Activated CD4-positive, alpha-beta T cell treated with anti-CD3 and anti-CD28 coated beads for 36 hours (primary cell): ENCODE data around the gene HOOK1. TPM values are rescaled to one million over a fixed set of nuclear protein-coding genes. Genes with fewer than 3 reads are reported as not detected.
"Not testable (repeated sequence)": the region's sequence is repeated elsewhere in the genome, so short reads cannot be mapped to it uniquely, and the experiment has no call there.

Experiments
- ATAC-seq: fragments of 200-7000 bp; cut with Tn5 transposase; one replicate; pipeline ENCODE4 v1.10.0; 2021; ENCODE audit warnings: mild to moderate bottlenecking, moderate library complexity
- CTCF ChIA-PET: fragments of 350-600 bp; sonication (Branson Sonifier 250); formaldehyde crosslinking; loops from one replicate; lab custom pipeline; 2021; ENCODE audit warnings: antibody characterized with exemption; lab: Charles Lee
- POLR2A ChIA-PET: fragments of 350-600 bp; sonication (Branson Sonifier 250); formaldehyde crosslinking; loops from one replicate; lab custom pipeline; 2021; ENCODE audit warnings: antibody characterized with exemption, inconsistent platforms; lab: Charles Lee
- DNase-seq: peaks from one replicate; pipeline ENCODE4 v3.0.0-alpha.2; 2020
- H3K27ac Mint-ChIP-seq: one replicate; pipeline ENCODE4 v1.8.0; 2021; ENCODE audit warnings: mixed read lengths
- H3K27me3 Mint-ChIP-seq: one replicate; pipeline ENCODE4 v1.8.0; 2021; ENCODE audit warnings: mixed read lengths
- H3K36me3 Mint-ChIP-seq: one replicate; pipeline ENCODE4 v1.8.0; 2021; ENCODE audit warnings: low read depth, mixed read lengths
- H3K4me1 Mint-ChIP-seq: one replicate; pipeline ENCODE4 v1.8.0; 2021; ENCODE audit warnings: mixed read lengths
- H3K4me3 Mint-ChIP-seq: one replicate; pipeline ENCODE4 v1.8.0; 2021; ENCODE audit warnings: mild to moderate bottlenecking, moderate library complexity, mixed read lengths
- H3K9me3 Mint-ChIP-seq: one replicate; pipeline ENCODE4 v1.8.0; 2021; ENCODE audit warnings: low read depth, mixed read lengths
- intact Hi-C, 2 experiments: fragments of 100-400 bp; cut with DNase I in 1 of 2; cut with micrococcal nuclease in 1 of 2; formaldehyde crosslinking; loops; one replicate each; pipeline versions ENCODE4 v1.14.2 to v1.15.1; 2022 to 2024; cut with DNase I, micrococcal nuclease
- total RNA-seq, 2 experiments: library from RNA; stranded (reverse); gene quantifications; one replicate each; pipeline ENCODE4 v1.2.3, GENCODE V29; 2021

The HOOK1 gene
- total RNA-seq, 2 experiments from 2014 or later: 15.2 TPM

GRCh38 chr1:59828160-59828559 is 13.4 kb downstream of the HOOK1 start:
- no peaks in the 10 kb centered on the region for H3K9me3 Mint-ChIP-seq
- no peaks in the 10 kb centered on the region for H3K27me3 Mint-ChIP-seq
- ChIA-PET POLR2A (interaction anchor here (0.7 kb wide), 1 partner anchor 195 kb away, joined by 3 read pairs; no protein-coding TSS in a partner anchor), CTCF (no interaction called here)
- intact Hi-C loops: no loop called here
- H3K4me3 Mint-ChIP-seq: no peak overlapping the region
- H3K4me1 Mint-ChIP-seq: peaks cover 7% of the 10 kb centered on the region
- ATAC-seq (no peak), DNase-seq (no peak)
- peaks cover 7% of the 10 kb centered on the region for H3K36me3 Mint-ChIP-seq
- no peak overlapping the region for H3K27ac Mint-ChIP-seq

GRCh38 chr1:59831529-59831928 is 16.8 kb downstream of the HOOK1 start:
- intact Hi-C loops: no loop called here
- no peak for DNase-seq
- peaks cover 12% of the 10 kb centered on the region for H3K36me3 Mint-ChIP-seq
- H3K27ac Mint-ChIP-seq: no peak overlapping the region
- no peak for ATAC-seq
- no peaks in the 10 kb centered on the region for H3K27me3 Mint-ChIP-seq
- ChIA-PET POLR2A (interaction anchor here (0.7 kb wide), 1 partner anchor 1059 kb away, joined by 3 read pairs; no protein-coding TSS in a partner anchor), CTCF (no interaction called here)
- H3K4me3 Mint-ChIP-seq: no peak overlapping the region
- peaks cover 7% of the 10 kb centered on the region for H3K4me1 Mint-ChIP-seq
- H3K9me3 Mint-ChIP-seq: no peaks in the 10 kb centered on the region

DNA sequence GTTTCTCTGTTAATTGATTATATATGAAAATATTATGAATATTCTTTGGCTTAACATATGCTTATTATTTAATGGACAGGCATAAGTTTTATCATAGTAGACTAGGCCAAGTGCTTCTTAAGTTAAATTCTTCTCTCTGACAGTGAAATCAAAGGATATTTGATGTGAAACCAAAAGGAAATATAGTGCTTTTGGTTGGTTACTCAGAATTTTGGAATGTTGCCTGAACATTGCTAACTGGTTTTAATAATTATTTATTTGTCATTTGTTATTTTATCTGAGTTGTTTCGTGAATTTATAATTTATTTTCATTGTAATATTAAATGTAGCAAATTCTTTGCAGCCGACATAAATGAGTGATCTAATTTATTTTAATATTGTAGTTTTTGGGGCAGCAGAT is 18.3 kb downstream of the HOOK1 start:
- no peaks in the 10 kb centered on the region for H3K9me3 Mint-ChIP-seq
- ATAC-seq (no peak), DNase-seq (no peak)
- intact Hi-C loops: no loop called here
- ChIA-PET CTCF (no interaction called here), POLR2A (no interaction called here)
- H3K27me3 Mint-ChIP-seq: no peaks in the 10 kb centered on the region
- H3K27ac Mint-ChIP-seq: no peak overlapping the region
- H3K4me3 Mint-ChIP-seq: no peak overlapping the region
- no peaks in the 10 kb centered on the region for H3K4me1 Mint-ChIP-seq
- H3K36me3 Mint-ChIP-seq: peaks cover 17% of the 10 kb centered on the region

DNA sequence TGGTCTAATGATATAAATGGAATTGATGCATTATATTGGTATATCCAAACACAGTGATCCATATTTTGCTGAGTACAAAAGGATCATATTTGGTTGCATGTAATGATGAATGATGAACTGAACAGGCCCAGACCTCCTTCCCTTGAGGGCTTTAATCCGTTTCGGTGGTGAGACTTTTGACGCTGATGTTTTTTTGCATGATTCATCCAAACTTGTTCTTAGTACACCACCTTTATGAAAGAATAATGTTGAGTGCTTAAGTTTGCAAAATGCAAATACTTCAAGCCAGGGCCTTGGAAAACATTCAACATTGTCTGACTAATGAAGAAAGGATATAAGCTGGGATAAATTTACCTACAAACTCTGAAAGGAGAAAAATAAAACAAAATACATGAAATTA is 19.2 kb downstream of the HOOK1 start:
- DNase-seq: no peak
- CTCF ChIA-PET: interaction anchor here (0.6 kb wide), 1 partner anchor 1191 kb away, joined by 3 read pairs; no protein-coding TSS in a partner anchor
- POLR2A ChIA-PET: no interaction called here
- intact Hi-C loops: no loop called here
- Mint-ChIP-seq H3K4me1 (no peaks in the 10 kb centered on the region), H3K27ac (no peak overlapping the region), H3K9me3 (no peaks in the 10 kb centered on the region), H3K4me3 (no peak overlapping the region), H3K27me3 (no peaks in the 10 kb centered on the region), H3K36me3 (peaks cover 22% of the 10 kb centered on the region)
- no peak for ATAC-seq

GRCh38 chr1:59837857-59838256 is 23.1 kb downstream of the HOOK1 start:
- DNase-seq, intact Hi-C loops, POLR2A ChIA-PET, H3K9me3 Mint-ChIP-seq, H3K4me3 Mint-ChIP-seq, CTCF ChIA-PET, ATAC-seq, H3K27me3 Mint-ChIP-seq, H3K27ac Mint-ChIP-seq, H3K4me1 Mint-ChIP-seq: not testable (repeated sequence)
- peaks cover 29% of the 10 kb centered on the region for H3K36me3 Mint-ChIP-seq

- intact Hi-C loops: no loop called here
- ATAC-seq (no peak), DNase-seq (no peak)
- Mint-ChIP-seq H3K4me1 (no peaks in the 10 kb centered on the region), H3K4me3 (no peak overlapping the region), H3K27ac (no peak overlapping the region), H3K36me3 (peaks cover 19% of the 10 kb centered on the region), H3K27me3 (no peaks in the 10 kb centered on the region), H3K9me3 (no peaks in the 10 kb centered on the region)
- ChIA-PET CTCF (no interaction called here), POLR2A (interaction anchor here (0.6 kb wide), 1 partner anchor 31 kb away, joined by 3 read pairs; the partner anchor contains the start of gene HOOK1)
Measured at GRCh38 chr1:59845091-59845490, 30.3 kb downstream of the HOOK1 start.

DNA sequence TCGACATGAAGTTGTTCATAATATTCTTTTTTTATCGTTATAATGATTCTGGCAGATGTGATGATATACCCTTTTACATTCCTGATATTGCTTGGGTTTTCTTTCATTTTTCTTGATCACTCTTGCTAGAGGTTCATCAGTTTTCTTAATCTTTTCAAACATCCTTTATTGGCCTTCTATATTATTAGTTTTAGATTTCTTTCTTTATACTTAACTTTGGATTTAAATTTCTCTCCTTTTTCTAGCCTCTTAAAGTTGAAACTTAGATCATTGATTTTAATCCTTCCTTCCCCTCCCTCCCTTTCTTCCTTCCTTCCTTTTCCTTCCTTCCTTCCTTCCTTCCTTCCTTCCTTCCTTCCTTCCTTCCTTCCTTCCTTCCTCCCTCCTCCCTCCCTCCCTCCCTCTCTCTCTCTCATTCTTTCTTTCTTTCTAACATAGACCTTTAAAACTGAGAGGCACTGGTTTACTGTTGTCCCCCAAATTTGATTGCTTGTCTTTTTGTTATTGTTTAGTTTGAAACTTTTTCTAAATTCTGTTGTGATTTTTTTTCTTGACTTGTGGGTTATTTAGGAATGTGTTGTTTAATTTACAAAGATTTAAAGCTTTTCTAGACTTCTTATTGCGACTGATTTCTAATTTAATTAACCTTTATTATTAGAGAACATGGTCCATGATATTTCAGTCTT is 31.6 kb downstream of the HOOK1 start:
- intact Hi-C loops: no loop called here
- ATAC-seq (no peak), DNase-seq (no peak)
- Mint-ChIP-seq H3K9me3 (no peaks in the 10 kb centered on the region), H3K27ac (no peak overlapping the region), H3K4me1 (no peaks in the 10 kb centered on the region), H3K36me3 (peaks cover 21% of the 10 kb centered on the region), H3K4me3 (no peak overlapping the region), H3K27me3 (no peaks in the 10 kb centered on the region)
- POLR2A ChIA-PET: no interaction called here
- CTCF ChIA-PET: interaction anchor here (0.6 to 1.0 kb wide), 2 partner anchors 11 to 125 kb away, joined by 3 to 5 read pairs; no protein-coding TSS in a partner anchor

GRCh38 chr1:59846895-59847282 is 32.1 kb downstream of the HOOK1 start:
- intact Hi-C loops: no loop called here
- H3K36me3 Mint-ChIP-seq: peaks cover 18% of the 10 kb centered on the region
- no peak overlapping the region for H3K4me3 Mint-ChIP-seq
- H3K4me1 Mint-ChIP-seq: no peaks in the 10 kb centered on the region
- CTCF ChIA-PET: interaction anchor here (1.0 kb wide), 1 partner anchor 11 kb away, joined by 5 read pairs; no protein-coding TSS in a partner anchor
- POLR2A ChIA-PET: no interaction called here
- ATAC-seq (no peak), DNase-seq (no peak)
- no peak overlapping the region for H3K27ac Mint-ChIP-seq
- H3K9me3 Mint-ChIP-seq: no peaks in the 10 kb centered on the region
- H3K27me3 Mint-ChIP-seq: no peaks in the 10 kb centered on the region

- ATAC-seq: no peak
- intact Hi-C loops: no loop called here
- CTCF ChIA-PET: interaction anchor here (0.7 kb wide), 1 partner anchor 1151 kb away, joined by 3 read pairs; no protein-coding TSS in a partner anchor
- no peaks in the 10 kb centered on the region for H3K27me3 Mint-ChIP-seq
- H3K9me3 Mint-ChIP-seq: peaks cover 3% of the 10 kb centered on the region
- POLR2A ChIA-PET: no interaction called here
- peaks cover 24% of the 10 kb centered on the region for H3K36me3 Mint-ChIP-seq
- H3K4me3 Mint-ChIP-seq: no peak overlapping the region
- no peak for DNase-seq
- no peak overlapping the region for H3K27ac Mint-ChIP-seq
- H3K4me1 Mint-ChIP-seq: no peaks in the 10 kb centered on the region
Measured at GRCh38 chr1:59852117-59852516, 37.4 kb downstream of the HOOK1 start.

DNA sequence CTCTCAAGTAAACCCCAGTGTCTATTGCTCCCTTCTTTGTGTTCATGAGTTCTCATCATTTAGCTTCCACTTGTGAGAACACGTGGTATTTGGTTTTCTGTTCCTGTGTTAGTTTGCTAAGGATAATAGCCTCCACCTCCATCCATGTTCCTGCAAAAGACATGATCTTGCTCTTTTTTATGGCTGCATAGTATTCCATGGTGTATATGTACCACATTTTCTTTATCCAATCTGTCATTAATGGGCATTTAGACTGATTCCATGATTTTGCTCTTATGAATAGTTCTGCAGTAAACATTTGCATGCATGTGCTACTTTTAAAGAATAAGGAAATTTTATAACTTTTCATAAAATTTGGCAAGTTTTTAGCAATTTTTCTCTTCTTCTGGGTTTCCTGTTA is 40.5 kb downstream of the HOOK1 start:
- ATAC-seq, POLR2A ChIA-PET, DNase-seq, H3K27ac Mint-ChIP-seq, H3K4me3 Mint-ChIP-seq, H3K9me3 Mint-ChIP-seq, intact Hi-C loops, H3K27me3 Mint-ChIP-seq, H3K4me1 Mint-ChIP-seq: not testable (repeated sequence)
- CTCF ChIA-PET: interaction anchor here (0.5 kb wide), 1 partner anchor 116 kb away, joined by 3 read pairs; no protein-coding TSS in a partner anchor
- peaks cover 12% of the 10 kb centered on the region for H3K36me3 Mint-ChIP-seq

GRCh38 chr1:59856725-59857338 is 42.1 kb downstream of the HOOK1 start:
- ATAC-seq: no peak

More at GRCh38 chr1:59856725-59857338, 42.1 kb downstream of the HOOK1 start:
- Mint-ChIP-seq H3K9me3 (peaks cover 3% of the 10 kb centered on the region), H3K27me3 (no peaks in the 10 kb centered on the region), H3K27ac (no peak overlapping the region), H3K36me3 (peaks cover 10% of the 10 kb centered on the region), H3K4me1 (no peaks in the 10 kb centered on the region), H3K4me3 (no peak overlapping the region)
- intact Hi-C loops: no loop called here
- ChIA-PET POLR2A (no interaction called here), CTCF (interaction anchor here (1.7 to 1.9 kb wide), 2 partner anchors 10 to 91 kb away, joined by 5 read pairs; no protein-coding TSS in a partner anchor)
- no peak for DNase-seq
